ENCODE results near the gene AP1G2. TPM values are rescaled to one million over a fixed set of nuclear protein-coding genes. Genes with fewer than 3 reads are reported as not detected.
A peak's percentile ranks its signal among the peaks of the same experiment; 100 is the strongest.

Gene AP1G2
- total and polyA plus RNA-seq, 2 of the 13 experiments (the other 11 are each of a cell fraction or from before 2014, with no cell fraction given) = 96.9 to 611 TPM

DNA sequence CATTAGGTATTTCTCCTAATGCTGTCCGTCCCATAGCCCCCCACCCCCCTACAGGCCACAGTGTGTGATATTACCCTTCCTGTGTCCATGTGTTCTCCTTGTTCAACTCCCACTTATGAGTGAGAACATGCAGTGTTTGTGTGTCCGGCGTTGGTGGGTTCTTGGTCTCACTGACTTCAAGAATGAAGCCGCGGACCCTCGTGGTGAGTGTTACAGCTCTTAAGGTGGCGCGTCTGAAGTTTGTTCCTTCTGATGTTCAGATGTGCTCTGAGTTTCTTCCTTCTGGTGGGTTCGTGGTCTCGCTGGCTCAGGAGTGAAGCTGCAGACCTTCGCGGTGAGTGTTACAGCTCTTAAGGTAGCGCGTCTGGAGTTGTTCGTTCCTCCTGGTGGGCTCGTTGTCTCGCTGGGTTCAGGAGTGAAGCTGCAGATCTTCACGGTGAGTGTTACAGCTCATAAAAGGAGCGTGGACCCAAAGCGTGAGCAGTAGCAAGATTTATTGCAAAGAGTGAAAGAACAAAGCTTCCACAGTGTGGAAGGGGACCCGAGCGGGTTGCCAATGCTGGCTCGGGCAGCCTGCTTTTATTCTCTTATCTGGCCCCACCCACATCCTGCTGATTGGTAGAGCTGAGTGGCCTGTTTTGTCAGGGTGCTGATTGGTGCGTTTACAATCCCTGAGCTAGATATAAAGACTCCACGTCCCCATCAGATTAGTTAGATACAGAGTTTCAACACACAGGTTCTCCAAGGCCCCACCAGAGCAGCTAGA is 16.4 kb upstream of the AP1G2 start (continued):
- TF ChIP-seq, protein P1, sequence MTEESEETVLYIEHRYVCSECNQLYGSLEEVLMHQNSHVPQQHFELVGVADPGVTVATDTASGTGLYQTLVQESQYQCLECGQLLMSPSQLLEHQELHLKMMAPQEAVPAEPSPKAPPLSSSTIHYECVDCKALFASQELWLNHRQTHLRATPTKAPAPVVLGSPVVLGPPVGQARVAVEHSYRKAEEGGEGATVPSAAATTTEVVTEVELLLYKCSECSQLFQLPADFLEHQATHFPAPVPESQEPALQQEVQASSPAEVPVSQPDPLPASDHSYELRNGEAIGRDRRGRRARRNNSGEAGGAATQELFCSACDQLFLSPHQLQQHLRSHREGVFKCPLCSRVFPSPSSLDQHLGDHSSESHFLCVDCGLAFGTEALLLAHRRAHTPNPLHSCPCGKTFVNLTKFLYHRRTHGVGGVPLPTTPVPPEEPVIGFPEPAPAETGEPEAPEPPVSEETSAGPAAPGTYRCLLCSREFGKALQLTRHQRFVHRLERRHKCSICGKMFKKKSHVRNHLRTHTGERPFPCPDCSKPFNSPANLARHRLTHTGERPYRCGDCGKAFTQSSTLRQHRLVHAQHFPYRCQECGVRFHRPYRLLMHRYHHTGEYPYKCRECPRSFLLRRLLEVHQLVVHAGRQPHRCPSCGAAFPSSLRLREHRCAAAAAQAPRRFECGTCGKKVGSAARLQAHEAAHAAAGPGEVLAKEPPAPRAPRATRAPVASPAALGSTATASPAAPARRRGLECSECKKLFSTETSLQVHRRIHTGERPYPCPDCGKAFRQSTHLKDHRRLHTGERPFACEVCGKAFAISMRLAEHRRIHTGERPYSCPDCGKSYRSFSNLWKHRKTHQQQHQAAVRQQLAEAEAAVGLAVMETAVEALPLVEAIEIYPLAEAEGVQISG (CRISPR knock-in tag; IDR thresholded peaks at IDR 0.05) = peak; percentile 85; the same call in 1 of the 2 replicates
- TF ChIP-seq ATF7-NPFF (CRISPR knock-in tag; IDR thresholded peaks at IDR 0.05; ENCODE audit: low read depth) = peak; percentile 94
- TF ChIP-seq ZNF326 (CRISPR knock-in tag; IDR thresholded peaks at IDR 0.05; ENCODE audit: borderline replicate concordance) = 0 out of 2 replicates have a peak, but pooled peaks have one; percentile 70
- peak; percentile 87 for TF ChIP-seq TOE1 (CRISPR knock-in tag; IDR thresholded peaks at IDR 0.05)
- TF ChIP-seq, protein P2, sequence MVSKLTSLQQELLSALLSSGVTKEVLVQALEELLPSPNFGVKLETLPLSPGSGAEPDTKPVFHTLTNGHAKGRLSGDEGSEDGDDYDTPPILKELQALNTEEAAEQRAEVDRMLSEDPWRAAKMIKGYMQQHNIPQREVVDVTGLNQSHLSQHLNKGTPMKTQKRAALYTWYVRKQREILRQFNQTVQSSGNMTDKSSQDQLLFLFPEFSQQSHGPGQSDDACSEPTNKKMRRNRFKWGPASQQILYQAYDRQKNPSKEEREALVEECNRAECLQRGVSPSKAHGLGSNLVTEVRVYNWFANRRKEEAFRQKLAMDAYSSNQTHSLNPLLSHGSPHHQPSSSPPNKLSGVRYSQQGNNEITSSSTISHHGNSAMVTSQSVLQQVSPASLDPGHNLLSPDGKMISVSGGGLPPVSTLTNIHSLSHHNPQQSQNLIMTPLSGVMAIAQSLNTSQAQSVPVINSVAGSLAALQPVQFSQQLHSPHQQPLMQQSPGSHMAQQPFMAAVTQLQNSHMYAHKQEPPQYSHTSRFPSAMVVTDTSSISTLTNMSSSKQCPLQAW (CRISPR knock-in tag; IDR thresholded peaks at IDR 0.05) = peak; percentile 87; the same call in 1 of the 2 replicates
- peak; percentile 100 for TF ChIP-seq MATR3 (CRISPR knock-in tag; IDR thresholded peaks at IDR 0.05)
- TF ChIP-seq HMG20A (CRISPR knock-in tag; IDR thresholded peaks at IDR 0.05; ENCODE audit: borderline replicate concordance) = 0 out of 2 replicates have a peak, but pooled peaks have one; percentile 34
- TF ChIP-seq BHLHE40 (IDR thresholded peaks at IDR 0.05; ENCODE audit: low read length) = peak; percentile 4; the same call in 1 of the 2 replicates
- peak; percentile 98; the same call in 1 of the 2 replicates for TF ChIP-seq SRY (CRISPR knock-in tag; IDR thresholded peaks at IDR 0.05)
- TF ChIP-seq, protein P3, sequence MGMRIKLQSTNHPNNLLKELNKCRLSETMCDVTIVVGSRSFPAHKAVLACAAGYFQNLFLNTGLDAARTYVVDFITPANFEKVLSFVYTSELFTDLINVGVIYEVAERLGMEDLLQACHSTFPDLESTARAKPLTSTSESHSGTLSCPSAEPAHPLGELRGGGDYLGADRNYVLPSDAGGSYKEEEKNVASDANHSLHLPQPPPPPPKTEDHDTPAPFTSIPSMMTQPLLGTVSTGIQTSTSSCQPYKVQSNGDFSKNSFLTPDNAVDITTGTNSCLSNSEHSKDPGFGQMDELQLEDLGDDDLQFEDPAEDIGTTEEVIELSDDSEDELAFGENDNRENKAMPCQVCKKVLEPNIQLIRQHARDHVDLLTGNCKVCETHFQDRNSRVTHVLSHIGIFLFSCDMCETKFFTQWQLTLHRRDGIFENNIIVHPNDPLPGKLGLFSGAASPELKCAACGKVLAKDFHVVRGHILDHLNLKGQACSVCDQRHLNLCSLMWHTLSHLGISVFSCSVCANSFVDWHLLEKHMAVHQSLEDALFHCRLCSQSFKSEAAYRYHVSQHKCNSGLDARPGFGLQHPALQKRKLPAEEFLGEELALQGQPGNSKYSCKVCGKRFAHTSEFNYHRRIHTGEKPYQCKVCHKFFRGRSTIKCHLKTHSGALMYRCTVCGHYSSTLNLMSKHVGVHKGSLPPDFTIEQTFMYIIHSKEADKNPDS (CRISPR knock-in tag; IDR thresholded peaks at IDR 0.05) = peak; percentile 90
- TF ChIP-seq NFKB2 (CRISPR knock-in tag; IDR thresholded peaks at IDR 0.05; ENCODE audit: borderline replicate concordance) = peak; percentile 81
- TF ChIP-seq, protein P4, sequence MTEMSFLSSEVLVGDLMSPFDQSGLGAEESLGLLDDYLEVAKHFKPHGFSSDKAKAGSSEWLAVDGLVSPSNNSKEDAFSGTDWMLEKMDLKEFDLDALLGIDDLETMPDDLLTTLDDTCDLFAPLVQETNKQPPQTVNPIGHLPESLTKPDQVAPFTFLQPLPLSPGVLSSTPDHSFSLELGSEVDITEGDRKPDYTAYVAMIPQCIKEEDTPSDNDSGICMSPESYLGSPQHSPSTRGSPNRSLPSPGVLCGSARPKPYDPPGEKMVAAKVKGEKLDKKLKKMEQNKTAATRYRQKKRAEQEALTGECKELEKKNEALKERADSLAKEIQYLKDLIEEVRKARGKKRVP (CRISPR knock-in tag; IDR thresholded peaks at IDR 0.05) = peak; percentile 67 to 74
- TF ChIP-seq ZNF180 (CRISPR knock-in tag; IDR thresholded peaks at IDR 0.05; ENCODE audit: borderline replicate concordance, low read depth) = 0 out of 2 replicates have a peak, but pooled peaks have one; percentile 34
- TF ChIP-seq, protein P5, sequence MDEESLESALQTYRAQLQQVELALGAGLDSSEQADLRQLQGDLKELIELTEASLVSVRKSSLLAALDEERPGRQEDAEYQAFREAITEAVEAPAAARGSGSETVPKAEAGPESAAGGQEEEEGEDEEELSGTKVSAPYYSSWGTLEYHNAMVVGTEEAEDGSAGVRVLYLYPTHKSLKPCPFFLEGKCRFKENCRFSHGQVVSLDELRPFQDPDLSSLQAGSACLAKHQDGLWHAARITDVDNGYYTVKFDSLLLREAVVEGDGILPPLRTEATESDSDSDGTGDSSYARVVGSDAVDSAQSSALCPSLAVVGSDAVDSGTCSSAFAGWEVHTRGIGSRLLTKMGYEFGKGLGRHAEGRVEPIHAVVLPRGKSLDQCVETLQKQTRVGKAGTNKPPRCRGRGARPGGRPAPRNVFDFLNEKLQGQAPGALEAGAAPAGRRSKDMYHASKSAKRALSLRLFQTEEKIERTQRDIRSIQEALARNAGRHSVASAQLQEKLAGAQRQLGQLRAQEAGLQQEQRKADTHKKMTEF (CRISPR knock-in tag; IDR thresholded peaks at IDR 0.05) = peak; percentile 93
- peak; percentile 61; the same call in 1 of the 2 replicates for TF ChIP-seq ZNF598 (CRISPR knock-in tag; IDR thresholded peaks at IDR 0.05; ENCODE audit: borderline replicate concordance)
- peak; percentile 73 for TF ChIP-seq ZSCAN12 (CRISPR knock-in tag; IDR thresholded peaks at IDR 0.05)
- TF ChIP-seq CHD2 (IDR thresholded peaks at IDR 0.05; ENCODE audit: low read depth, low read length) = peak; percentile 30; the same call in 1 of the 2 replicates
- TF ChIP-seq ZNF124 (CRISPR knock-in tag; IDR thresholded peaks at IDR 0.05) = peak; percentile 89; the same call in 1 of the 2 replicates
- TF ChIP-seq ZNF101 (CRISPR knock-in tag; IDR thresholded peaks at IDR 0.05; ENCODE audit: borderline replicate concordance, low read depth) = peak; percentile 92; the same call in 1 of the 2 replicates
- peak; percentile 69; the same call in 1 of the 2 replicates for TF ChIP-seq NCOA1 (CRISPR knock-in tag; IDR thresholded peaks at IDR 0.05)
